GM11168 (cell line): Measurements from ENCODE around the gene CD300LD.

ENCODE experiments used
- in situ Hi-C: fragments of 300-500 bp; cut with MboI; formaldehyde crosslinking; loops from one replicate; pipeline ENCODE4 v1.12.0; 2022; ENCODE audit warnings: low sequenced_read_pairs; ENCODE audit not compliant: unreplicated experiment

Gene CD300LD

DNA sequence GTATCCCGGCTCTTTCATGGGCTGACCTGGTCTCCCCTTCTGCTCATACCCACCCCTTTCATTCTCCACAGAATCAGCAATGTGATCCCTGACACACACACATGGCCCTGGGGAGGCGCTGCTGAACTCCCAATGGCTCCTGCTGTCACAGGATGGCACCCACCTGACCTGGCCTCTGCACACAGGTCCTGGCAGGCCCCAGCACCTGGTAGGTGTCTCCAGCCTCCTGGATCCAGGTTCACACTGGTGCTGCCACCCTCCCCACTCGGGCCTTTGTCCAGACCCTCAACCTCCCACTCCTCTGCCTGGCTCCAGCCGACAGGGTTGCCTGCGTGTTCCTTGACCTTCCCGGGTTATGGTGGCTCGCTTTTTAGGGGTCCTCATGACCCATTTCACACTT is 44.8 kb downstream of the CD300LD start:
- in situ Hi-C loops, result no loop called here

DNA sequence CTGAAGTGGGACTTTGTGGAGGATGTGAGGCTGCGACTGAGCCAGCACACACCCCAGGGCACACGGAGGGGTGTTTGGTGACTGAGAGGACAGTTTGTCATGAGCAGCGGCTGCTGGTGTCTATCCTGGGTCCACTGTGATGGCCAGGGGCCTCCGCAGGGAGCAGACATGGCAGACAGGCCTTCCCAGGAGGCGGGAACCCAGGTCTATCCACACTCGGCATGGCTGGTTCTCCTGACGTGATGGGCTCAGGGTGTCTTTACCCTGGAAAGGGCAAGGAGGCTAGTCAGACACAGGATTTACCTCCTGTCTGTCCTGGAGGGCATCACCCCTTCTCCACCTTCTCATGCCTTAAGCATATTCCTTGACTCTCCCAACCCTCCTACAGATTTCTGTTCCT is 45.5 kb downstream of the CD300LD start:
- in situ Hi-C loops, result no loop called here

- in situ Hi-C loops, result no loop called here
These were observed 46.2 kb downstream of the CD300LD start, which contains the start of gene CD300C for GRCh38 chr17:74545843-74546230. Gene CD300C (minus strand): TSS chr17:74546115. CDS start chr17:74545782, 333 bp downstream.

DNA sequence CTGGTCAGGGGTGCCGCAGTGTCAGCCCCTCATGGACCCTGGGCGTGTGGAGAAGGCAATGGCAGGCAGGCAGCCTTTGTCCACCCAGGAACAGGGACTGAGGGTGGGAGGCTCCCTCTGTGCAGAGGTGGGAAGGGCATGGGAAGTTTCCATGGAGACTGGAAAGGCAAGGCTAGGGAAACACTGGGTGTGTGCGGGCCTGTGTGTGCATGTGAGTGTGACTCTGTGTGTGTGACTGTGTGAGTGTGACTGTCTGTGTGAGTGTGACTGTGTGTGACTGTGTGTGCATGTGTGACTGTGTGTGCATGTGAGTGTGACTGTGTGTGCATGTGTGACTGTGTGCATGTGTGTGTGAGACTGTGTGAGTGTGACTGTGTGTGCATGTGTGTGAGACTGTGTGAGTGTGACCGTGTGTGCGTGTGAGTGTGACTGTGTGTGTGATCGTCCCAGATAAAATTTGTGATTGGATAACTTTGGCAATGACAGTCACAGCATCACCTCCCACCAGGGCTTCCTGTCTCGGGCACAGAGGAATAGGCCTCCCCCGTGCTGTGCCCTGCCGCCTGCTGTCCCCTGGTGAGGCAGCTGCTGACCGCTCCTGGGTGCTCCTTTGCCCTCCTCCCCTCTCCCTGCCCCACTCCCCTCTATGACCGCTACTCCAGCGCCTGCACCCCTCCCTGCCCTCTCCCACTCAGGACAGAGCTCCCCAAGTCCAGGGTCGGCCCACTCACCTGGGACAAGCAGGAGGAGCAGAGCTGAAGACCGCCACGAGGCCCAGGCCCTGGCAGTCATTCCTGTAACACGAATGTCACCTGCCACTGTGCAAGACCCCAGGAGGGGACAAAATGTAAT is 46.9 kb downstream of the CD300LD start:
- in situ Hi-C loops, result no loop called here

- in situ Hi-C loops, result no loop called here
These were observed 48.0 kb downstream of the CD300LD start for GRCh38 chr17:74543891-74544760.

GRCh38 chr17:74543406-74543805 is 48.7 kb downstream of the CD300LD start:
- in situ Hi-C loops, result no loop called here

GRCh38 chr17:74542727-74543383 is 49.2 kb downstream of the CD300LD start:
- in situ Hi-C loops, result no loop called here

DNA sequence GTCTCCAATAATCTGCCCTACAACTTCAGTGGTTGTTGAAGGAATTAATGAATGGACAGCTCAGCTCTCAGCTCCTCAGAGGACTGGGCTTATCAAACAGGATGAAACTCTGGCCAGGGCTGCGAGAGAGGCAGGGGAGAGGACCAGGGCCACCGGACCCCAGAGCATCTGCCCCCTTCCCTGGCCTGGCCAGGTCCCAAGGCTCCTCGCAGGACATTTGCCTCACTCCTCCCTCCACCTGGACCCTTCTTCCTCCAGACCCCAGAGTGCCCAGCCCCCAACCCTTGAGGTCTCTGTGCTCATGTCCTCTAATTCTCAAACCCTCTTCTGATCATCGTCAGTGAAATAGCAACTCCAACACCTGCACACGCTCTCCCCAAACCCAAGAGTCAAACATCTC is 49.9 kb downstream of the CD300LD start:
- in situ Hi-C loops, result no loop called here

- in situ Hi-C loops, result no loop called here
These were observed 50.6 kb downstream of the CD300LD start for GRCh38 chr17:74541176-74542111.

DNA sequence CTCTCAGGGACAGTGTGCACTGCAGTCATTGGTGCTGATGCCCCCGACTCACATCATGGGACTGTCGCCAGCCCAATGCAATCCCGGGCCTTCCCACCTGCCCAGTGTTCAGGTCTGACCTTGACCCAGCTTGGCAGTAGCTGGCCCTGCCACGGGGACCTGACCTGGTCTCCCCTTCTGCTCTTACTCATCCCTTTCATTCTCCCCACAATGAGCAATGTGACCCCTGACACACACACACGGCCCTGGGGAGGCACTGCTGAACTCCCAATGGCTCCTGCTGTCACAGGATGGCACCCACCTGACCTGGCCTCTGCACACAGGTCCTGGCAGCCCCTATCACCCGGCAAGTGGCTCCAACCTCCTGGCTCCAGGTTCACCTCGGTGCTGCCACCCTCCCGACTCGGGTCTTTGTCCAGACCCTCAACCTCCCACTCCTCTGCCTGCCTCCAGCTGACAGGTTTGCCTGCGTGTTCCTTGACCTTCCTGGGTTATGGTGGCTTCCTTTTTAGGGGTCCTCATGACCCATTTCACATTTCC is 52.7 kb downstream of the CD300LD start:
- in situ Hi-C loops, result no loop called here

GRCh38 chr17:74536890-74537289 is 55.2 kb downstream of the CD300LD start:
- in situ Hi-C loops, result no loop called here

DNA sequence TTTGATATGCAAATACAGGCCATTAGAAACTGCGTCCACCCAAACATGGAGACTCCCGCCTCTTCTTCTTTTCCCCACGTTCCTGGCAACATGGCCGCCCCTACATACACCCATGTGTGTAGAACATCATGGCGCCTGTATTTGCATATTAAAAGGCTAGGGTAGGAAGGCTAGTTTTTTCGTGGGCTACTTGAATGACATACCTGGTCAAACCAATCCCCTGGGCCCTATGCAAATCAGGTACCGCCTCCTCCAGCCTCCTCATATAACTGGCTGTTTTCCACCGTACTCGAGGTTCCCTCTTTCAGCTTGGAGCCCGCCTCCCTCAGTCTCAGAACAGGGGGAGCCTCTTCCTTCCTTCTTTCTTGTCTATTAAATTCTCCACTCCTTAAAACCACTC is 60.0 kb downstream of the CD300LD start:
- in situ Hi-C loops, result no loop called here

DNA sequence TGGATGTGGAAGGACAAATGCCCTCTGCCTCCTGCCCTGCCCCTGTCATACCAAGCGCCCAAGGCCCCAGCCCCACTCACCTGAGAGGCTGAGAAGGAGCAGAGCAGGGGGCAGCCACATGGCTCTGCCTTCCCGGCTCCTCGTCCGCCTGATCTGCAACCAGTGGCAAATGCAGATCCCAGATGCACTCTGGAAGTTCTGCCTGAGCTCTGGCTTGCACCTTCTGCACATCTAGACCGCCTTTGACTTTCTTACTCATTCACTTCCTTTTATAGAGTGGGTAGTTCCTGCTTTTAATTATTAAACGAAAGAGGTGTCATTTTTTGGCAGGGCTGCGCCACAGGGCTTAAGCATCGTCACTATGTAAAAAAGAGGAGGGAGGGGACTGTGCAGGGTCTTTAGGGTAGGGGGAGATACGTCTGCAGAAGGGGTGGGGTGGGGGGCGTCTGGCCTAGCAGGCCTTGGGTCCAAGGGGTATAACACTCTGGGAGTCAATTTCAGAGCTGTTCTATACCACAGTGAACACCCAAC is 60.8 kb downstream of the CD300LD start, which contains the start of gene CD300LB:
Gene CD300LB (minus strand): TSS at position 245 of the 531 bp plus-strand sequence. CDS start 125 bp downstream, at position 120.
- in situ Hi-C loops, result no loop called here

- in situ Hi-C loops, result no loop called here
These were observed 61.3 kb downstream of the CD300LD start for GRCh38 chr17:74530831-74531150.
